Right lobe of liver (tissue), 6 donors: Measurements from ENCODE around the gene TOB2. TPM values are rescaled to one million over a fixed set of nuclear protein-coding genes. Genes with fewer than 3 reads are reported as not detected.

Source experiments
- ATAC-seq, 4 donors: fragments of 200-7000 bp; cut with Tn5 transposase; one replicate each; pipeline ENCODE4 v1.9.1; 2020; ENCODE audit warnings: mild to moderate bottlenecking in 4 of 4, moderate library complexity in 4 of 4
- DNase-seq, 3 donors: peaks; one replicate each; pipeline ENCODE4 v3.0.0-alpha.2; 2020
- H3K27ac ChIP-seq, 3 donors: fragments of 200-600 bp; one replicate each; pipeline ENCODE4 v1.8.0; 2022
- H3K27me3 ChIP-seq, 2 donors: fragments of 200-600 bp; one replicate each; pipeline ENCODE4 v1.8.0; 2022
- H3K36me3 ChIP-seq, 4 donors: fragments of 200-600 bp; sonication (generic) in 1 of 4; one replicate each; pipeline versions ENCODE4 v1.5.1 to v1.8.0; 2017 to 2022; ENCODE audit warnings: control low read depth in 1 of 4
- H3K4me1 ChIP-seq, 4 donors: fragments of 200-600 bp; sonication (generic) in 1 of 4; one replicate each; pipeline versions ENCODE4 v1.5.1 to v1.8.0; 2017 to 2022; ENCODE audit warnings: control low read depth in 1 of 4
- H3K4me3 ChIP-seq, 3 donors: fragments of 200-600 bp; one replicate each; pipeline ENCODE4 v1.8.0; 2022
- H3K9me3 ChIP-seq, 4 donors: fragments of 200-600 bp; sonication (generic) in 1 of 4; one replicate each; pipeline versions ENCODE4 v1.5.1 to v1.8.0; 2017 to 2022; ENCODE audit warnings: control low read depth in 1 of 4
- CTCF ChIP-seq, 4 donors: fragments of 200-600 bp in 3 of 4; fragments of 450-650 bp in 1 of 4; IDR thresholded peaks; one replicate each; pipeline versions ENCODE4 v1.5.1 to v1.8.0; 2016 to 2022; ENCODE audit warnings: antibody characterized with exemption in 4 of 4, mild to moderate bottlenecking in 2 of 4
- POLR2A ChIP-seq: fragments of 450-650 bp; IDR thresholded peaks from one replicate; pipeline ENCODE4 v1.6.1; 2017; ENCODE audit warnings: antibody characterized with exemption, mild to moderate bottlenecking
- WGBS: methylation state at CpG from one replicate; pipeline ENCODE4 v1.1.6; 2018; ENCODE audit warnings: low coverage, low lambda C conversion rate; ENCODE audit not compliant: insufficient coverage; ENCODE audit errors: missing lambda C conversion rate; 5-methylcytosine and 5-hydroxymethylcytosine counted together
- intact Hi-C, 2 donors: fragments of 100-400 bp; cut with DNase I; formaldehyde crosslinking; loops; one replicate each; pipeline versions ENCODE4 v1.11.2 to v1.14.1; 2022
- total RNA-seq, 6 experiments: library from RNA; depleted of rRNA in 2 of 6; stranded (reverse); fragments of >200 nt in 2 of 6; fragmentation: NEBNext Ultra II Directional in 3 of 6; extraction: Animal tissue kit (Norgen Biotek cat#: 25700) in 3 of 6; gene quantifications; one replicate each; pipeline versions ENCODE4 v1.1.0 to v1.2.4, GENCODE V29; 2016 to 2023
- donor health status: DM: no; HTN: yes; CAD: no.
- donor health status: DM: no; HTN: no; CAD: no.
- donor health status: DM: no; HTN: no; CAD: no.
- donor health status: DM: no; HTN: yes; CAD: no.
- donor health status: DM: no; HTN: yes; CAD: no.

Gene TOB2
- total RNA-seq, 6 experiments from 2014 or later, result 11.6 to 33.4 (median 19.4) TPM

- Histone ChIP-seq H3K27me3 (no peaks in the 10 kb centered on the region), H3K4me1 (peaks cover 0 to 74% (median 24%) of the 10 kb centered on the region in 4 donors), H3K27ac (peak overlapping the region; percentile 72 to 93 (median 92)), H3K36me3 (peaks cover 0 to 20% (median 13%) of the 10 kb centered on the region in 4 donors), H3K4me3 (peak overlapping the region in 2 of 3 donors; percentile 14 to 20), H3K9me3 (no peaks in the 10 kb centered on the region)
- ATAC-seq (peak; percentile 79 to 92 (median 86)), DNase-seq (peak; percentile 78 to 93 (median 91))
- intact Hi-C loops, result no loop called here
- 19% methylated on average over 15 of the region's 19 CpGs for WGBS
- no peak for TF ChIP-seq CTCF (IDR thresholded peaks at IDR 0.05)
- TF ChIP-seq POLR2A, result peak; percentile 10
Observed at GRCh38 chr22:41397143-41397811, 49.3 kb downstream of the TOB2 start.

GRCh38 chr22:41395531-41396240 is 50.9 kb downstream of the TOB2 start:
- DNase-seq (no peak), ATAC-seq (no peak)
- Histone ChIP-seq H3K9me3 (no peaks in the 10 kb centered on the region), H3K4me1 (peaks cover 0 to 60% (median 20%) of the 10 kb centered on the region in 4 donors), H3K27ac (peak overlapping the region in 2 of 3 donors; percentile 92 to 93), H3K4me3 (no peak overlapping the region), H3K36me3 (peaks cover 0 to 25% (median 15%) of the 10 kb centered on the region in 4 donors), H3K27me3 (no peaks in the 10 kb centered on the region)
- 72% methylated on average over 5 of the region's 37 CpGs for WGBS
- intact Hi-C loops, result no loop called here
- no peak for TF ChIP-seq POLR2A
- no peak for TF ChIP-seq CTCF (IDR thresholded peaks at IDR 0.05)

- no peak for TF ChIP-seq POLR2A
- TF ChIP-seq CTCF (IDR thresholded peaks at IDR 0.05), result no peak
- ATAC-seq (no peak), DNase-seq (no peak)
- peaks cover 0 to 42% (median 17%) of the 10 kb centered on the region in 4 donors for H3K36me3 ChIP-seq
- WGBS, result 86% methylated on average over 1 of the region's 11 CpGs
- peaks cover 0 to 60% (median 20%) of the 10 kb centered on the region in 4 donors for H3K4me1 ChIP-seq
- H3K27ac ChIP-seq, result peak overlapping the region in 2 of 3 donors; percentile 65 to 92
- H3K9me3 ChIP-seq, result no peaks in the 10 kb centered on the region
- no peaks in the 10 kb centered on the region for H3K27me3 ChIP-seq
- intact Hi-C loops, result no loop called here
- no peak overlapping the region for H3K4me3 ChIP-seq
Observed at GRCh38 chr22:41394012-41394356, 52.6 kb downstream of the TOB2 start.

GRCh38 chr22:41387341-41387740 is 59.3 kb downstream of the TOB2 start:
- Histone ChIP-seq H3K27ac (no peak overlapping the region), H3K4me3 (no peak overlapping the region), H3K36me3 (peaks cover 0 to 42% (median 15%) of the 10 kb centered on the region in 4 donors), H3K9me3 (no peaks in the 10 kb centered on the region), H3K27me3 (no peaks in the 10 kb centered on the region), H3K4me1 (peaks cover 0 to 13% (median 0%) of the 10 kb centered on the region in 4 donors)
- no peak for ATAC-seq
- DNase-seq, result no peak
- no CpG with 5 or more reads among the region's 7 CpGs for WGBS
- TF ChIP-seq POLR2A (no peak), CTCF (IDR thresholded peaks at IDR 0.05) (no peak)
- intact Hi-C loops, result no loop called here
